GM12878 (cell line): ENCODE measurements around the gene TAF11L14. TPM values are rescaled to one million over a fixed set of nuclear protein-coding genes. Genes with fewer than 3 reads are reported as not detected.

Source experiments
- ATAC-seq: fragments of 200-7000 bp; cut with Tn5 transposase; 3 replicates; pipeline ENCODE4 v1.9.1; 2020; ENCODE audit warnings: mild to moderate bottlenecking, moderate library complexity
- BruUV-seq: library from RNA; stranded (reverse); fragments of 400-500 nt; replicated peaks from 2 replicates; lab custom pipeline; 2021; lab: Mats Ljungman, UMichigan
- CTCF ChIA-PET: fragments of 300-600 bp; sonication (Branson Sonifier 250); formaldehyde crosslinking; extraction: SDS; loops from one replicate; lab custom pipeline; 2021; ENCODE audit warnings: inconsistent platforms; lab: Yijun Ruan, JAX
- POLR2A ChIA-PET: fragments of 350-600 bp; formaldehyde crosslinking; extraction: SDS; loops from one replicate; lab custom pipeline; 2021; ENCODE audit warnings: inconsistent platforms; lab: Charles Lee
- RAD21 ChIA-PET: fragments of 300-600 bp; sonication (Branson Sonifier 250); formaldehyde crosslinking; loops from one replicate; lab custom pipeline; 2023; ENCODE audit warnings: antibody characterized with exemption; ENCODE audit not compliant: unreplicated experiment; lab: Charles Lee
- SMC1A ChIA-PET: fragments of 300-600 bp; sonication (Branson Sonifier 250); formaldehyde crosslinking; loops from one replicate; lab custom pipeline; 2023; ENCODE audit not compliant: unreplicated experiment, uncharacterized antibody; lab: Charles Lee
- DNase-seq: peaks from one replicate; pipeline ENCODE4 v3.0.0-alpha.2; 2011; ENCODE audit warnings: low read depth, low spot score
- FAIRE-seq: peaks from 3 replicates; lab custom pipeline; 2011; peaks lifted over from hg19 to GRCh38; lab: Jason Lieb, UNC
- H2AFZ ChIP-seq: 2 replicates; pipeline ENCODE4 v1.6.0; 2011; ENCODE audit warnings: low read depth, low read length, control low read depth; ENCODE audit not compliant: control insufficient read depth
- H3K27ac ChIP-seq: 2 replicates; pipeline ENCODE4 v1.5.1; 2011; ENCODE audit warnings: control low read depth; ENCODE audit not compliant: control insufficient read depth, insufficient read depth
- H3K27me3 ChIP-seq, 2 experiments: replicated peaks in 1 of 2; 2 replicates each; pipeline versions ENCODE4 v1.6.0 to v1.6.1; 2011; ENCODE audit warnings: low read length in 1 of 2; ENCODE audit not compliant: control insufficient read depth in 2 of 2, insufficient read depth in 2 of 2
- H3K36me3 ChIP-seq, 2 experiments: 2 replicates each; pipeline ENCODE4 v1.5.1; 2011; ENCODE audit warnings: low read length in 1 of 2; ENCODE audit not compliant: control insufficient read depth in 2 of 2, insufficient read depth in 2 of 2
- H3K4me1 ChIP-seq: 2 replicates; pipeline ENCODE4 v1.6.1; 2011; ENCODE audit warnings: mild to moderate bottlenecking, low read length, moderate library complexity, mixed read lengths; ENCODE audit not compliant: control insufficient read depth, insufficient read depth
- H3K4me2 ChIP-seq: 2 replicates; pipeline ENCODE4 v1.6.0; 2011; ENCODE audit warnings: control low read depth; ENCODE audit not compliant: control insufficient read depth, insufficient read depth
- H3K4me3 ChIP-seq: fragments of 200-600 bp; sonication (generic); 2 replicates; pipeline ENCODE4 v1.5.1; 2016
- H3K79me2 ChIP-seq: 2 replicates; pipeline ENCODE4 v1.6.0; 2011; ENCODE audit warnings: low read length; ENCODE audit not compliant: control insufficient read depth, insufficient read depth
- H3K9ac ChIP-seq: 2 replicates; pipeline ENCODE4 v1.8.0; 2011; ENCODE audit warnings: low read length, control low read depth, mixed read lengths; ENCODE audit not compliant: control insufficient read depth, insufficient read depth
- H3K9me3 ChIP-seq: replicated peaks from 3 replicates; pipeline ENCODE4 v1.5.1; 2011; ENCODE audit warnings: mild to moderate bottlenecking, low read length; ENCODE audit not compliant: control insufficient read depth, insufficient read depth
- H4K20me1 ChIP-seq: 2 replicates; pipeline ENCODE4 v1.6.0; 2011; ENCODE audit not compliant: control insufficient read depth, insufficient read depth
- HCFC1 ChIP-seq: fragments of 150-350 bp; IDR thresholded peaks from 2 replicates; pipeline ENCODE4 v1.6.1; 2014; ENCODE audit warnings: low read length
- HDAC2 ChIP-seq: fragments of 200-600 bp; sonication (generic); IDR thresholded peaks from 2 replicates; pipeline ENCODE4 v1.6.1; 2017
- NRF1 ChIP-seq: conservative IDR thresholded peaks from 2 replicates; pipeline ENCODE4 v1.6.1; 2011; ENCODE audit warnings: mild to moderate bottlenecking, low read depth, low read length, improper control_type of control experiment
- RFX5 ChIP-seq: IDR thresholded peaks from 2 replicates; pipeline ENCODE4 v1.6.1; 2011; ENCODE audit warnings: low read depth, low read length, improper control_type of control experiment
- TCF3 ChIP-seq: IDR thresholded peaks from 2 replicates; pipeline ENCODE4 v1.6.1; 2012; ENCODE audit warnings: low read depth, mild to moderate bottlenecking, low read length, borderline replicate concordance; ENCODE audit not compliant: insufficient read depth
- ZZZ3 ChIP-seq: IDR thresholded peaks from 2 replicates; pipeline ENCODE4 v1.6.1; 2011; ENCODE audit warnings: low read depth; ENCODE audit not compliant: control insufficient read depth, insufficient read length
- WGBS: methylation state at CpG from one replicate; pipeline ENCODE4 v1.1.6; 2016; ENCODE audit warnings: low lambda C conversion rate; ENCODE audit not compliant: insufficient replicate concordance, insufficient coverage; ENCODE audit errors: missing lambda C conversion rate; 5-methylcytosine and 5-hydroxymethylcytosine counted together
- in situ Hi-C: fragments of 300-500 bp; cut with MboI; formaldehyde crosslinking; loops from 9 replicates; pipeline ENCODE4 v1.14.3; 2018; ENCODE audit warnings: mixed read lengths
- intact Hi-C: fragments of 100-400 bp; cut with micrococcal nuclease; formaldehyde crosslinking; loops from one replicate; pipeline ENCODE4 v1.14.2; 2022; ENCODE audit not compliant: unreplicated experiment
- polyA plus RNA-seq, 11 experiments: library from polyadenylated mRNA; depleted of rRNA in 4 of 11; unstranded in 6 of 11; stranded (reverse) in 5 of 11; fragments of >200 nt; fragmentation: Nextera tagmentation in 4 of 11; fragmentation: Illumina TruSeq in 1 of 11; extraction: Ambion mirVana in 4 of 11; extraction: Trizol in 1 of 11; gene quantifications; 1 replicate in 1 of 11; 2 replicates in 10 of 11; pipeline versions ENCODE4 v1.2.1 to v1.2.3, GENCODE V29; 2011 to 2016; ENCODE audit warnings: inconsistent platforms in 2 of 11, missing spikeins in 2 of 11, low read depth in 1 of 11
- total RNA-seq, 4 experiments: library from RNA; depleted of rRNA in 3 of 4; stranded (reverse); fragments of >200 nt in 3 of 4; fragmentation: Illumina TruSeq in 1 of 4; extraction: Trizol in 1 of 4; gene quantifications; 2 replicates each; pipeline versions ENCODE4 v1.2.1 to v1.2.3, GENCODE V29; 2013 to 2021
- TF ChIP-seq, protein P1 (sequence below): fragments of 450-650 bp; IDR thresholded peaks from 2 replicates; pipeline ENCODE4 v1.6.1; 2017; ENCODE audit warnings: antibody characterized with exemption, mild to moderate bottlenecking, moderate library complexity
- TF ChIP-seq, protein P2 (sequence below): IDR thresholded peaks from 2 replicates; pipeline ENCODE4 v1.6.1; 2011; ENCODE audit warnings: borderline replicate concordance, low read depth, mild to moderate bottlenecking, moderate library complexity, low read length; ENCODE audit not compliant: insufficient read depth, poor library complexity, severe bottlenecking

TAF11L14 gene
- total and polyA plus RNA-seq, 10 of the 15 experiments (the other 5 are each of a cell fraction or from before 2014, with no cell fraction given), result not detected

DNA sequence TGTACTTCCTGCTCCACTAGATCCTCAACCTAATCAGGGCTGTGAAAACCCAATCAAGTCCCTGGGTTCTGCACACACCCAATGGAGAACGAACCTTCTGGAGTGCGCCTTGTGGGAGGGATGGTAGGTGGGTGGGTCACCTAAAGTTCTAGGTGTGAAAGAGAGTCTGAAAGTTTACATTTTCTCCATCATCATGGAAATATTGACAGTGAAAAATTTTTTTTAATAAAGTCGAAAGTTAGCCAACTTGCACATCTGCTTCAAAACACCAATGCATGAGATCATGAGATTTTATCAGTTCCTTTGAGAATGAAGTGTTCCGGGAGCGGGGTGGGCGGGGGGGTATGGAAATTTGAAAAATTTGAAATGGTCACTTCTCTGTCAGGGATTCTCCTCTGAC is 21.7 kb downstream of the TAF11L14 start:
- ChIA-PET RAD21 (no interaction called here), SMC1A (no interaction called here), CTCF (no interaction called here), POLR2A (no interaction called here)
- Histone ChIP-seq H3K36me3 (no peaks in the 10 kb centered on the region), H3K4me2 (no peak overlapping the region), H2AFZ (no peak overlapping the region), H3K79me2 (no peaks in the 10 kb centered on the region), H3K27me3 (no peaks in the 10 kb centered on the region), H3K27ac (no peak overlapping the region), H3K9me3 (no peaks in the 10 kb centered on the region; the same call in 2 of the 3 replicates), H3K4me1 (no peaks in the 10 kb centered on the region), H4K20me1 (no peaks in the 10 kb centered on the region), H3K4me3 (no peak overlapping the region), H3K9ac (no peak overlapping the region)
- in situ Hi-C loops (no loop called here), intact Hi-C loops (no loop called here)
- DNase-seq (no peak), FAIRE-seq (no peak), ATAC-seq (no peak)
- no peak for TF ChIP-seq HCFC1
- TF ChIP-seq HDAC2, result no peak
- TF ChIP-seq RFX5, result no peak
- no peak for TF ChIP-seq NRF1
- TF ChIP-seq, protein P1, sequence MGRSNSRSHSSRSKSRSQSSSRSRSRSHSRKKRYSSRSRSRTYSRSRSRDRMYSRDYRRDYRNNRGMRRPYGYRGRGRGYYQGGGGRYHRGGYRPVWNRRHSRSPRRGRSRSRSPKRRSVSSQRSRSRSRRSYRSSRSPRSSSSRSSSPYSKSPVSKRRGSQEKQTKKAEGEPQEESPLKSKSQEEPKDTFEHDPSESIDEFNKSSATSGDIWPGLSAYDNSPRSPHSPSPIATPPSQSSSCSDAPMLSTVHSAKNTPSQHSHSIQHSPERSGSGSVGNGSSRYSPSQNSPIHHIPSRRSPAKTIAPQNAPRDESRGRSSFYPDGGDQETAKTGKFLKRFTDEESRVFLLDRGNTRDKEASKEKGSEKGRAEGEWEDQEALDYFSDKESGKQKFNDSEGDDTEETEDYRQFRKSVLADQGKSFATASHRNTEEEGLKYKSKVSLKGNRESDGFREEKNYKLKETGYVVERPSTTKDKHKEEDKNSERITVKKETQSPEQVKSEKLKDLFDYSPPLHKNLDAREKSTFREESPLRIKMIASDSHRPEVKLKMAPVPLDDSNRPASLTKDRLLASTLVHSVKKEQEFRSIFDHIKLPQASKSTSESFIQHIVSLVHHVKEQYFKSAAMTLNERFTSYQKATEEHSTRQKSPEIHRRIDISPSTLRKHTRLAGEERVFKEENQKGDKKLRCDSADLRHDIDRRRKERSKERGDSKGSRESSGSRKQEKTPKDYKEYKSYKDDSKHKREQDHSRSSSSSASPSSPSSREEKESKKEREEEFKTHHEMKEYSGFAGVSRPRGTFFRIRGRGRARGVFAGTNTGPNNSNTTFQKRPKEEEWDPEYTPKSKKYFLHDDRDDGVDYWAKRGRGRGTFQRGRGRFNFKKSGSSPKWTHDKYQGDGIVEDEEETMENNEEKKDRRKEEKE, result no peak
- no peak for TF ChIP-seq ZZZ3
- TF ChIP-seq TCF3, result no peak
- TF ChIP-seq, protein P2, sequence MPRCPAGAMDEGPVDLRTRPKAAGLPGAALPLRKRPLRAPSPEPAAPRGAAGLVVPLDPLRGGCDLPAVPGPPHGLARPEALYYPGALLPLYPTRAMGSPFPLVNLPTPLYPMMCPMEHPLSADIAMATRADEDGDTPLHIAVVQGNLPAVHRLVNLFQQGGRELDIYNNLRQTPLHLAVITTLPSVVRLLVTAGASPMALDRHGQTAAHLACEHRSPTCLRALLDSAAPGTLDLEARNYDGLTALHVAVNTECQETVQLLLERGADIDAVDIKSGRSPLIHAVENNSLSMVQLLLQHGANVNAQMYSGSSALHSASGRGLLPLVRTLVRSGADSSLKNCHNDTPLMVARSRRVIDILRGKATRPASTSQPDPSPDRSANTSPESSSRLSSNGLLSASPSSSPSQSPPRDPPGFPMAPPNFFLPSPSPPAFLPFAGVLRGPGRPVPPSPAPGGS, result no peak
- BruUV-seq, result no TSS peak
- 15% methylated on average over 5 of the region's 6 CpGs for WGBS
